ENCODE results near the gene SCNM1. TPM values are rescaled to one million over a fixed set of nuclear protein-coding genes. Genes with fewer than 3 reads are reported as not detected.

SCNM1 gene, protein sequence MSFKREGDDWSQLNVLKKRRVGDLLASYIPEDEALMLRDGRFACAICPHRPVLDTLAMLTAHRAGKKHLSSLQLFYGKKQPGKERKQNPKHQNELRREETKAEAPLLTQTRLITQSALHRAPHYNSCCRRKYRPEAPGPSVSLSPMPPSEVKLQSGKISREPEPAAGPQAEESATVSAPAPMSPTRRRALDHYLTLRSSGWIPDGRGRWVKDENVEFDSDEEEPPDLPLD
- polyA plus RNA-seq (11.0 to 34.4 TPM (median 26.2 TPM) in 3 replicates), polyA minus RNA-seq (7.4 to 17.6 TPM (median 10.6 TPM) in 3 replicates)
- polyA plus RNA-seq (2011; ENCODE audit: low read depth): 32.6 TPM
- 22.8 and 25.1 TPM in 2 replicates for polyA plus RNA-seq (2011; cell fraction: cytosol; rRNA removed)
- polyA plus RNA-seq (2011; cell fraction: nucleus; rRNA removed): 33.4 and 35.9 TPM in 2 replicates
- 44.4 and 44.9 TPM in 2 replicates for polyA plus RNA-seq (2012; ENCODE audit: low replicate concordance)
- 10.9 TPM for polyA minus RNA-seq (2011; cell fraction: cytosol; rRNA and poly(A)+ RNA removed)
- polyA minus RNA-seq (2011; cell fraction: nucleus; rRNA and poly(A)+ RNA removed): 4.7 and 5.0 TPM in 2 replicates

DNA sequence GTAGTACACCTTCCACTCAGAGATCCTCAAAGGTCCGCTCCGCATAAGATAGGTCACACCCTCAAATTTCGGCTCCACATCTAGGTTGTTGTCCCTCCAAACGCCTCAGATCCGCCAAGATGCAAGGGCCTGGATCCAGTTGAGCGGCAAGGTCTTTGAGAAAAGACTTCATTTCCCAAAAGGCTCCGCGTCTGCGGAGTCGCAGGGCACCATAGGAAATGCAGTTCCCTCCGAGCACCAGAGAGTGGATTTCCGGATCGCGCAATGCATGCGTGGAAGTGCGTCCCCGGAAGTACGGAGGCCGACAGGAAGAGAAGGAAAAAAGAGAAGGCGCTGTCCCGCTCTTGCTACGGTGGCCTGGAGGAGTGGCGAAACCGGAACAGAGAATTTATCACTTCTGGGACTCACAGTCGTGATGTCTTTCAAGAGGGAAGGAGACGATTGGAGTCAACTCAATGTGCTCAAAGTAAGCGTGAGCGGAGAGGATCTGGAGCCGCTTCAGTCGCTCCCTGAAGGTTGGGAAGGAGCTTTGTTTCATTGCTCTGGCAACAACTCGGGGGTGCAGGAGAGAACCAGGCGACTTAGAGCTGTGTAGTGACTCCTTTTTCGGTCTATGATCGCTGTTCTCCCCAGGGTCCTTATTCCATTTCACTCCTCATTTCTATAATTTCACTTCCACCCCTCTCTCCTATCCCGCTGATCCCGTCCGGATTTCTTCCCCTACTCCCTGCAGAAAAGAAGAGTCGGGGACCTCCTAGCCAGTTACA lies at the start of gene SCNM1, which contains the start of gene LYSMD1:
Gene SCNM1 (plus strand): TSS at position 407 of the 767 bp plus-strand sequence. CDS start 9 bp downstream, at position 416.
Gene LYSMD1 (minus strand): TSS at position 165 of the 767 bp plus-strand sequence. CDS start 644 bp downstream, outside the sequence.
- dilution Hi-C loops (cut with MboI; ENCODE audit: extremely low pct_ligation_motif_present, low sequenced_read_pairs): no loop called here
- Histone ChIP-seq H2AFZ (ENCODE audit: control insufficient read depth, low read length) (peak within 1 kb of the TSS; percentile 88), H3K9me1 (ENCODE audit: control insufficient read depth, extremely low read depth, insufficient read depth, low read length) (peaks cover 2% of the 10 kb centered on the region), H3K27me3 (ENCODE audit: control insufficient read depth, extremely low read depth, insufficient read depth, low read length) (no peaks in the 10 kb centered on the region), H4K20me1 (ENCODE audit: control insufficient read depth, extremely low read depth, insufficient read depth, low read length) (no peaks in the 10 kb centered on the region), H3K27ac (ENCODE audit: control insufficient read depth, insufficient read depth, low read length) (peak within 1 kb of the TSS; percentile 83), H3K4me3 (ENCODE audit: control insufficient read depth in 2 of 3, extremely low read depth in 1 of 3, insufficient read depth in 2 of 3, low read depth in 1 of 3, low read length in 3 of 3) (peak within 1 kb of the TSS; percentile 65 to 94 (median 68)), H3K9me3 (ENCODE audit: control insufficient read depth, low read depth, low read length) (no peaks in the 10 kb centered on the region), H3K36me3 (ENCODE audit: control insufficient read depth in 2 of 2, extremely low read depth in 1 of 2, insufficient read depth in 2 of 2, low read length in 2 of 2) (peaks cover 3 to 16% of the 10 kb centered on the region in 2 experiments), H3K9ac (ENCODE audit: control insufficient read depth, extremely low read depth, insufficient read depth, low read length) (peak within 1 kb of the TSS; percentile 88), H3K4me2 (ENCODE audit: control insufficient read depth, extremely low read depth, insufficient read depth, low read depth, low read length) (peak within 1 kb of the TSS; percentile 96), H3K79me2 (ENCODE audit: control insufficient read depth, insufficient read depth, low read length) (peaks cover 18% of the 10 kb centered on the region), H3K4me1 (ENCODE audit: control insufficient read depth, extremely low read depth, insufficient read depth, low read length) (peaks cover 12% of the 10 kb centered on the region)
- DNase-seq (ENCODE audit: low read depth, low spot score): peak; percentile 85
- peak in 1 of 3 experiments; percentile 4 for TF ChIP-seq CTCF (optimal IDR thresholded peaks at IDR 0.05 in 1 of 3, IDR thresholded peaks at IDR 0.05 in 1 of 3, conservative IDR thresholded peaks at IDR 0.05 in 1 of 3; ENCODE audit: extremely low read depth in 1 of 3, insufficient read depth in 2 of 3, low read length in 3 of 3)
- no peak for TF ChIP-seq EZH2 (IDR thresholded peaks at IDR 0.05; ENCODE audit: low read length)
- FAIRE-seq: peak; percentile 82

GRCh38 chr1:151124763-151125403 lies 41.1 kb upstream of the SCNM1 start:
- Histone ChIP-seq H3K27me3 (ENCODE audit: control insufficient read depth, extremely low read depth, insufficient read depth, low read length) (no peaks in the 10 kb centered on the region), H3K27ac (ENCODE audit: control insufficient read depth, insufficient read depth, low read length) (no peak overlapping the region), H2AFZ (ENCODE audit: control insufficient read depth, low read length) (no peak overlapping the region), H3K9me1 (ENCODE audit: control insufficient read depth, extremely low read depth, insufficient read depth, low read length) (no peaks in the 10 kb centered on the region), H3K4me1 (ENCODE audit: control insufficient read depth, extremely low read depth, insufficient read depth, low read length) (no peaks in the 10 kb centered on the region), H3K9me3 (ENCODE audit: control insufficient read depth, low read depth, low read length) (no peaks in the 10 kb centered on the region), H4K20me1 (ENCODE audit: control insufficient read depth, extremely low read depth, insufficient read depth, low read length) (no peaks in the 10 kb centered on the region), H3K9ac (ENCODE audit: control insufficient read depth, extremely low read depth, insufficient read depth, low read length) (no peak overlapping the region), H3K4me3 (ENCODE audit: control insufficient read depth in 2 of 3, extremely low read depth in 1 of 3, insufficient read depth in 2 of 3, low read depth in 1 of 3, low read length in 3 of 3) (no peak overlapping the region), H3K4me2 (ENCODE audit: control insufficient read depth, extremely low read depth, insufficient read depth, low read depth, low read length) (no peak overlapping the region), H3K79me2 (ENCODE audit: control insufficient read depth, insufficient read depth, low read length) (no peaks in the 10 kb centered on the region), H3K36me3 (ENCODE audit: control insufficient read depth in 2 of 2, extremely low read depth in 1 of 2, insufficient read depth in 2 of 2, low read length in 2 of 2) (no peaks in the 10 kb centered on the region)
- no peak for TF ChIP-seq EZH2 (IDR thresholded peaks at IDR 0.05; ENCODE audit: low read length)
- no peak for TF ChIP-seq CTCF (optimal IDR thresholded peaks at IDR 0.05 in 1 of 3, IDR thresholded peaks at IDR 0.05 in 1 of 3, conservative IDR thresholded peaks at IDR 0.05 in 1 of 3; ENCODE audit: extremely low read depth in 1 of 3, insufficient read depth in 2 of 3, low read length in 3 of 3)
- dilution Hi-C loops (cut with MboI; ENCODE audit: extremely low pct_ligation_motif_present, low sequenced_read_pairs): no loop called here
- DNase-seq (ENCODE audit: low read depth, low spot score): no peak
- FAIRE-seq: no peak
